ENCODE data around the gene DCTN1. TPM values are rescaled to one million over a fixed set of nuclear protein-coding genes. Genes with fewer than 3 reads are reported as not detected.

The DCTN1 gene
- total RNA-seq, 4 donors from 2014 or later, result 136 to 188 (median 162) TPM

GRCh38 chr2:74321737-74322136, 58.4 kb downstream of the DCTN1 start:
- Histone ChIP-seq H3K36me3 (peaks cover 0 to 18% (median 0%) of the 10 kb centered on the region in 4 donors), H3K9me3 (no peaks in the 10 kb centered on the region), H3K27me3 (no peaks in the 10 kb centered on the region), H3K27ac (replicated peaks in 1 of 4) (no peak overlapping the region), H3K4me1 (no peaks in the 10 kb centered on the region), H3K4me3 (no peak overlapping the region)
- 98% methylated on average over 2 of the region's 2 CpGs for WGBS
- intact Hi-C loops (cut with DNase I), result no loop called here
- DNase-seq (ENCODE audit: extremely low spot score), result no peak
- TF ChIP-seq POLR2AphosphoS5 (IDR thresholded peaks at IDR 0.05) (no peak), POLR2A (IDR thresholded peaks at IDR 0.05; ENCODE audit: low read depth) (no peak)

- no peaks in the 10 kb centered on the region for H3K27me3 ChIP-seq
- TF ChIP-seq CTCF (IDR thresholded peaks at IDR 0.05) (no peak), POLR2A (IDR thresholded peaks at IDR 0.05; ENCODE audit: low read depth) (no peak), POLR2AphosphoS5 (IDR thresholded peaks at IDR 0.05) (no peak), EP300 (IDR thresholded peaks at IDR 0.05) (no peak)
- DNase-seq (ENCODE audit: extremely low spot score), result no peak
- H3K4me3 ChIP-seq, result no peak overlapping the region
- peaks cover 0 to 26% (median 9%) of the 10 kb centered on the region in 4 donors for H3K36me3 ChIP-seq
- no peak overlapping the region for H3K27ac ChIP-seq (replicated peaks in 1 of 4)
- H3K4me1 ChIP-seq, result no peaks in the 10 kb centered on the region
- intact Hi-C loops (cut with DNase I), result no loop called here
- H3K9me3 ChIP-seq, result no peaks in the 10 kb centered on the region
These were observed 62.4 kb downstream of the DCTN1 start for GRCh38 chr2:74317701-74318100.

GRCh38 chr2:74316627-74317295, 63.4 kb downstream of the DCTN1 start:
- Histone ChIP-seq H3K9me3 (no peaks in the 10 kb centered on the region), H3K27me3 (no peaks in the 10 kb centered on the region), H3K36me3 (peaks cover 0 to 29% (median 9%) of the 10 kb centered on the region in 4 donors), H3K4me1 (no peaks in the 10 kb centered on the region), H3K4me3 (no peak overlapping the region), H3K27ac (replicated peaks in 1 of 4) (no peak overlapping the region)
- intact Hi-C loops (cut with DNase I), result no loop called here
- WGBS, result 60% methylated on average over 6 of the region's 6 CpGs
- DNase-seq (ENCODE audit: extremely low spot score), result no peak
- no peak for TF ChIP-seq CTCF (IDR thresholded peaks at IDR 0.05)
- no peak for TF ChIP-seq POLR2A (IDR thresholded peaks at IDR 0.05; ENCODE audit: low read depth)
- no peak for TF ChIP-seq POLR2AphosphoS5 (IDR thresholded peaks at IDR 0.05)
- TF ChIP-seq EP300 (IDR thresholded peaks at IDR 0.05), result no peak

- no peak for TF ChIP-seq CTCF (IDR thresholded peaks at IDR 0.05)
- no peaks in the 10 kb centered on the region for H3K27me3 ChIP-seq
- intact Hi-C loops (cut with DNase I), result no loop called here
- H3K36me3 ChIP-seq, result peaks cover 0 to 29% (median 9%) of the 10 kb centered on the region in 4 donors
- no peak overlapping the region for H3K27ac ChIP-seq (replicated peaks in 1 of 4)
- H3K4me1 ChIP-seq, result no peaks in the 10 kb centered on the region
- DNase-seq (ENCODE audit: extremely low spot score), result no peak
- WGBS, result 77% methylated on average over 5 of the region's 5 CpGs
- H3K4me3 ChIP-seq, result no peak overlapping the region
- H3K9me3 ChIP-seq, result no peaks in the 10 kb centered on the region
These were observed 66.0 kb downstream of the DCTN1 start for GRCh38 chr2:74314107-74314506.

- Histone ChIP-seq H3K27ac (replicated peaks in 1 of 4) (no peak overlapping the region), H3K27me3 (no peaks in the 10 kb centered on the region), H3K4me1 (no peaks in the 10 kb centered on the region), H3K36me3 (peaks cover 0 to 29% (median 9%) of the 10 kb centered on the region in 4 donors), H3K9me3 (no peaks in the 10 kb centered on the region), H3K4me3 (no peak overlapping the region)
- DNase-seq (ENCODE audit: extremely low spot score), result no peak
- intact Hi-C loops (cut with DNase I), result no loop called here
- WGBS, result 82% methylated on average over 2 of the region's 2 CpGs
- TF ChIP-seq CTCF (IDR thresholded peaks at IDR 0.05) (no peak), POLR2A (IDR thresholded peaks at IDR 0.05; ENCODE audit: low read depth) (no peak), POLR2AphosphoS5 (IDR thresholded peaks at IDR 0.05) (no peak), EP300 (IDR thresholded peaks at IDR 0.05) (no peak)
These were observed 66.6 kb downstream of the DCTN1 start for GRCh38 chr2:74313497-74313896.

All from esophagus muscularis mucosa (tissue), 4 donors.